HCT116 (cell line): ENCODE measurements around the gene TTLL11. TPM values are rescaled to one million over a fixed set of nuclear protein-coding genes. Genes with fewer than 3 reads are reported as not detected.

Experiments
- ATAC-seq: fragments of 200-7000 bp; cut with Tn5 transposase; 2 replicates; pipeline ENCODE4 v1.9.1; 2020; ENCODE audit warnings: mild to moderate bottlenecking, moderate library complexity
- BruUV-seq: library from RNA; stranded (reverse); fragments of 400-500 nt; replicated peaks from 2 replicates; lab custom pipeline; 2021; lab: Mats Ljungman, UMichigan
- CTCF ChIA-PET: fragments of 300-600 bp; sonication (Branson Sonifier 250); formaldehyde crosslinking; loops from one replicate; lab custom pipeline; 2021; ENCODE audit warnings: antibody characterized with exemption; lab: Charles Lee
- POLR2A ChIA-PET: fragments of 300-600, 350-600 bp; sonication (Branson Sonifier 250); formaldehyde crosslinking; loops from one replicate; lab custom pipeline; 2021; ENCODE audit warnings: antibody characterized with exemption; lab: Charles Lee
- RAD21 ChIA-PET, 2 experiments: fragments of 300-600 bp; sonication (Branson Sonifier 250); formaldehyde crosslinking; loops; one replicate each; lab custom pipeline; 2023; ENCODE audit warnings: low total read pairs in 2 of 2; ENCODE audit not compliant: uncharacterized antibody in 2 of 2, unreplicated experiment in 2 of 2, low non-redundant PET in 1 of 2; lab: Charles Lee
- DNase-seq: peaks from one replicate; pipeline ENCODE4 v3.0.0-alpha.2; 2010; ENCODE audit warnings: low read depth, low spot score
- H2AFZ ChIP-seq: fragments of 200-600 bp; shearing (Covaris generic), sonication (generic); 2 replicates; pipeline ENCODE4 v1.6.1; 2017; ENCODE audit warnings: low read depth, mixed run types, mixed read lengths, antibody characterized with exemption, low read length; ENCODE audit not compliant: poor library complexity, severe bottlenecking
- H3K27ac ChIP-seq: 2 replicates; pipeline ENCODE4 v1.5.1; 2012; ENCODE audit warnings: low read depth, low read length
- H3K27me3 ChIP-seq: fragments of 200-600 bp; sonication (generic); 2 replicates; pipeline ENCODE4 v1.6.1; 2016; ENCODE audit warnings: mixed run types, low read length, mixed read lengths; ENCODE audit not compliant: insufficient read depth
- H3K36me3 ChIP-seq, 2 experiments: fragments of 200-500 bp in 1 of 2; fragments of 200-600 bp in 1 of 2; sonication (Bioruptor generic) in 1 of 2; sonication (generic) in 1 of 2; 2 replicates each; pipeline versions ENCODE4 v1.5.1 to v1.6.1; 2014 to 2016; ENCODE audit warnings: low read length in 2 of 2, inconsistent platforms in 1 of 2, mixed read lengths in 1 of 2, mixed run types in 1 of 2; ENCODE audit not compliant: insufficient read depth in 2 of 2, control insufficient read depth in 1 of 2
- H3K4me1 ChIP-seq, 2 experiments: fragments of 200-600 bp in 1 of 2; sonication (generic) in 1 of 2; 2 replicates each; pipeline versions ENCODE4 v1.5.1 to v1.6.1; 2012 to 2017; ENCODE audit warnings: low read length in 2 of 2, inconsistent platforms in 1 of 2, mild to moderate bottlenecking in 1 of 2, mixed read lengths in 1 of 2, mixed run types in 1 of 2, moderate library complexity in 1 of 2; ENCODE audit not compliant: insufficient read depth in 2 of 2, control insufficient read depth in 1 of 2
- H3K4me2 ChIP-seq: fragments of 200-600 bp; sonication (generic); 2 replicates; pipeline ENCODE4 v1.6.1; 2017; ENCODE audit warnings: mixed run types, low read length, mixed read lengths
- H3K4me3 ChIP-seq, 2 experiments: fragments of 200-600 bp in 1 of 2; sonication (generic) in 1 of 2; replicated peaks in 1 of 2; 2 replicates each; pipeline ENCODE4 v1.5.1; 2011 to 2016; ENCODE audit warnings: low read length in 2 of 2, control low read depth in 1 of 2, low read depth in 1 of 2, mild to moderate bottlenecking in 1 of 2, mixed read lengths in 1 of 2, mixed run types in 1 of 2
- H3K79me2 ChIP-seq: fragments of 200-600 bp; sonication (generic); 2 replicates; pipeline ENCODE4 v1.6.1; 2017; ENCODE audit warnings: mild to moderate bottlenecking, mixed run types, low read length, moderate library complexity, mixed read lengths; ENCODE audit not compliant: insufficient read depth
- H3K9ac ChIP-seq: fragments of 200-600 bp; sonication (generic); 2 replicates; pipeline ENCODE4 v1.6.1; 2016; ENCODE audit warnings: low read length, mixed read lengths
- H3K9me2 ChIP-seq: fragments of 200-600 bp; sonication (generic), shearing (Covaris generic); 2 replicates; pipeline ENCODE4 v1.6.1; 2017; ENCODE audit warnings: mixed run types, mild to moderate bottlenecking, moderate library complexity; ENCODE audit not compliant: insufficient read depth
- H3K9me3 ChIP-seq, 2 experiments: fragments of 200-500 bp in 1 of 2; fragments of 200-600 bp in 1 of 2; sonication (Bioruptor generic) in 1 of 2; sonication (generic) in 1 of 2; 2 replicates each; pipeline ENCODE4 v1.6.1; 2014 to 2017; ENCODE audit warnings: low read length in 2 of 2, mixed read lengths in 2 of 2, inconsistent platforms in 1 of 2, low read depth in 1 of 2, mild to moderate bottlenecking in 1 of 2, mixed run types in 1 of 2, moderate library complexity in 1 of 2; ENCODE audit not compliant: control insufficient read depth in 1 of 2, insufficient read depth in 1 of 2
- H4K20me1 ChIP-seq: fragments of 200-600 bp; sonication (generic), shearing (Covaris generic); 2 replicates; pipeline ENCODE4 v1.6.1; 2017; ENCODE audit warnings: mixed run types, mild to moderate bottlenecking, moderate library complexity; ENCODE audit not compliant: insufficient read depth
- CEBPB ChIP-seq: IDR thresholded peaks from 2 replicates; pipeline ENCODE4 v1.6.1; 2012; ENCODE audit warnings: low read depth
- CTCF ChIP-seq, 3 experiments: fragments of 200-600 bp in 1 of 3; sonication (generic) in 1 of 3; IDR thresholded peaks in 2 of 3; conservative IDR thresholded peaks in 1 of 3; 2 replicates each; pipeline ENCODE4 v1.5.1; 2012 to 2017; ENCODE audit warnings: low read depth in 2 of 3, low read length in 2 of 3, antibody characterized with exemption in 1 of 3, borderline replicate concordance in 1 of 3, control low read depth in 1 of 3, mild to moderate bottlenecking in 1 of 3, mixed read lengths in 1 of 3, mixed run types in 1 of 3, moderate library complexity in 1 of 3; ENCODE audit not compliant: insufficient read depth in 1 of 3
- EGR1 ChIP-seq: IDR thresholded peaks from 2 replicates; pipeline ENCODE4 v1.6.1; 2012; ENCODE audit warnings: low read depth
- ELF1 ChIP-seq: IDR thresholded peaks from 2 replicates; pipeline ENCODE4 v1.6.1; 2012; ENCODE audit warnings: low read depth, borderline replicate concordance
- EZH2 ChIP-seq: fragments of 200-600 bp; sonication (generic); IDR thresholded peaks from 2 replicates; pipeline ENCODE4 v1.6.1; 2017; ENCODE audit warnings: antibody characterized with exemption, mixed run types
- EZH2phosphoT487 ChIP-seq: fragments of 200-600 bp; IDR thresholded peaks from 2 replicates; pipeline ENCODE4 v1.6.1; 2018; ENCODE audit warnings: antibody characterized with exemption, borderline replicate concordance
- FOSL1 ChIP-seq: IDR thresholded peaks from 2 replicates; pipeline ENCODE4 v1.6.1; 2012; ENCODE audit warnings: low read depth
- JUND ChIP-seq: IDR thresholded peaks from 2 replicates; pipeline ENCODE4 v1.6.1; 2012
- MAX ChIP-seq: IDR thresholded peaks from 2 replicates; pipeline ENCODE4 v1.6.1; 2012
- POLR2A ChIP-seq: IDR thresholded peaks from 2 replicates; pipeline ENCODE4 v1.7.0; 2011; ENCODE audit warnings: borderline replicate concordance; ENCODE audit not compliant: insufficient read depth, insufficient read length; ENCODE audit errors: extremely low read depth
- POLR2AphosphoS5 ChIP-seq: IDR thresholded peaks from 2 replicates; pipeline ENCODE4 v1.6.1; 2011; ENCODE audit warnings: mild to moderate bottlenecking, low read depth, low read length, moderate library complexity
- RAD21 ChIP-seq: IDR thresholded peaks from 2 replicates; pipeline ENCODE4 v1.6.1; 2012; ENCODE audit warnings: low read depth, mild to moderate bottlenecking
- REST ChIP-seq: IDR thresholded peaks from 2 replicates; pipeline ENCODE4 v1.6.1; 2012; ENCODE audit warnings: low read depth
- SIN3A ChIP-seq: IDR thresholded peaks from 2 replicates; pipeline ENCODE4 v1.6.1; 2012; ENCODE audit warnings: low read depth
- SRF ChIP-seq: IDR thresholded peaks from 2 replicates; pipeline ENCODE4 v1.6.1; 2012; ENCODE audit warnings: low read depth
- TCF7L2 ChIP-seq: IDR thresholded peaks from 2 replicates; pipeline ENCODE4 v1.7.0; 2011; ENCODE audit warnings: borderline replicate concordance, inconsistent platforms; ENCODE audit not compliant: insufficient read depth, insufficient read length; ENCODE audit errors: extremely low read depth
- YY1 ChIP-seq: IDR thresholded peaks from 2 replicates; pipeline ENCODE4 v1.6.1; 2011; ENCODE audit warnings: low read length, low read depth, moderate library complexity, mild to moderate bottlenecking; ENCODE audit not compliant: insufficient replicate concordance; ENCODE audit errors: extremely low read depth
- ZBTB33 ChIP-seq: IDR thresholded peaks from 2 replicates; pipeline ENCODE4 v1.6.1; 2011; ENCODE audit warnings: mild to moderate bottlenecking, low read length, moderate library complexity; ENCODE audit not compliant: insufficient replicate concordance; ENCODE audit errors: extremely low read depth
- ZFX ChIP-seq: fragments of 450-650 bp; IDR thresholded peaks from 2 replicates; pipeline ENCODE4 v1.6.1; 2017
- ZNF274 ChIP-seq: fragments of 200-500 bp; sonication (Bioruptor generic); IDR thresholded peaks from 2 replicates; pipeline ENCODE4 v1.6.1; 2014; ENCODE audit warnings: mild to moderate bottlenecking, low read depth, low read length, inconsistent platforms
- intact Hi-C: fragments of 100-400 bp; cut with micrococcal nuclease; formaldehyde crosslinking; loops from 2 replicates; pipeline ENCODE4 v1.10.0; 2022
- total RNA-seq: library from RNA; stranded (reverse); gene quantifications from one replicate; pipeline ENCODE4 v1.2.1, GENCODE V29; 2021; ENCODE audit not compliant: unreplicated experiment

The TTLL11 gene
- total RNA-seq, 1 experiment from 2014 or later = 2.2 TPM

- Histone ChIP-seq H3K4me2 (no peak overlapping the region), H3K9ac (no peak overlapping the region), H3K4me3 (no peak overlapping the region), H3K27me3 (no peaks in the 10 kb centered on the region), H3K9me2 (no peaks in the 10 kb centered on the region), H3K4me1 (no peaks in the 10 kb centered on the region), H3K27ac (no peak overlapping the region), H3K79me2 (no peaks in the 10 kb centered on the region)
- no peak for DNase-seq
- ChIA-PET CTCF (no interaction called here), POLR2A (no interaction called here)
- intact Hi-C loops = no loop called here
- TF ChIP-seq JUND (no peak), TCF7L2 (no peak), SIN3A (no peak), RAD21 (no peak), ZBTB33 (no peak), ZNF274 (no peak), EZH2 (no peak), MAX (no peak), ELF1 (no peak), SRF (no peak), POLR2A (no peak), ZFX (no peak), EZH2phosphoT487 (no peak), EGR1 (no peak), POLR2AphosphoS5 (no peak), CTCF (IDR thresholded peaks at IDR 0.05 in 2 of 3, conservative IDR thresholded peaks at IDR 0.05 in 1 of 3; ENCODE audit: borderline replicate concordance in 1 of 3, insufficient read depth in 1 of 3, low read depth in 2 of 3, low read length in 2 of 3) (no peak), YY1 (no peak), REST (no peak), CEBPB (no peak), FOSL1 (no peak)
- TF ChIP-seq, all 23 proteins: peak for 0
- H4K20me1 ChIP-seq = no peaks in the 10 kb centered on the region
- H3K9me3 ChIP-seq = no peaks in the 10 kb centered on the region
- ATAC-seq = no peak
- H3K36me3 ChIP-seq = no peaks in the 10 kb centered on the region
- no TSS peak for BruUV-seq
- RAD21 ChIA-PET = no interaction called here
- H2AFZ ChIP-seq = no peak overlapping the region
Measured at GRCh38 chr9:121811140-121811539, 282.0 kb downstream of the TTLL11 start.
